ENCODE results near the gene GNGT2.

GNGT2 gene

DNA sequence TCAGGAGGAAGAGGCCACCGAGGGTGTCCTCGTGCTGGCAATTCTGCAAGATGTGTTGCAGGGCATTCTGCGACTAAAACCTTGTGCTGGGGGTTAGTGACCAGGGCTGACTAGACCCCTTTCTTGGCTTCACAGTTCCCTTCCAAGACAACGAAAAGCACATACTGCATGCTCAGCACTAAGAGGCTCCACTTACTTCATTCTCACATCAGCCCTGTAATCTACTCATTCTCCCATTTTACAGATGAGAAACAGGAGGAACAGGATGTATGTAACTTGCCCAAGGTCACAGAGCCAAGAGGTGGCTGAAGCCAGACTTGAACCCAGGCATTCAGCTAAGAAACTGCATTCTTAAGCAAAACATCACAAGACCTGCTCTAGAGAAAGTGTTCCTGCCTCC is 25.5 kb upstream of the GNGT2 start:
- H3K27me3 ChIP-seq = no peaks in the 10 kb centered on the region
- peak overlapping the region; percentile 99 for H3K27ac ChIP-seq
- TF ChIP-seq, protein P1, sequence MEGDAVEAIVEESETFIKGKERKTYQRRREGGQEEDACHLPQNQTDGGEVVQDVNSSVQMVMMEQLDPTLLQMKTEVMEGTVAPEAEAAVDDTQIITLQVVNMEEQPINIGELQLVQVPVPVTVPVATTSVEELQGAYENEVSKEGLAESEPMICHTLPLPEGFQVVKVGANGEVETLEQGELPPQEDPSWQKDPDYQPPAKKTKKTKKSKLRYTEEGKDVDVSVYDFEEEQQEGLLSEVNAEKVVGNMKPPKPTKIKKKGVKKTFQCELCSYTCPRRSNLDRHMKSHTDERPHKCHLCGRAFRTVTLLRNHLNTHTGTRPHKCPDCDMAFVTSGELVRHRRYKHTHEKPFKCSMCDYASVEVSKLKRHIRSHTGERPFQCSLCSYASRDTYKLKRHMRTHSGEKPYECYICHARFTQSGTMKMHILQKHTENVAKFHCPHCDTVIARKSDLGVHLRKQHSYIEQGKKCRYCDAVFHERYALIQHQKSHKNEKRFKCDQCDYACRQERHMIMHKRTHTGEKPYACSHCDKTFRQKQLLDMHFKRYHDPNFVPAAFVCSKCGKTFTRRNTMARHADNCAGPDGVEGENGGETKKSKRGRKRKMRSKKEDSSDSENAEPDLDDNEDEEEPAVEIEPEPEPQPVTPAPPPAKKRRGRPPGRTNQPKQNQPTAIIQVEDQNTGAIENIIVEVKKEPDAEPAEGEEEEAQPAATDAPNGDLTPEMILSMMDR (IDR thresholded peaks at IDR 0.05) = no peak

DNA sequence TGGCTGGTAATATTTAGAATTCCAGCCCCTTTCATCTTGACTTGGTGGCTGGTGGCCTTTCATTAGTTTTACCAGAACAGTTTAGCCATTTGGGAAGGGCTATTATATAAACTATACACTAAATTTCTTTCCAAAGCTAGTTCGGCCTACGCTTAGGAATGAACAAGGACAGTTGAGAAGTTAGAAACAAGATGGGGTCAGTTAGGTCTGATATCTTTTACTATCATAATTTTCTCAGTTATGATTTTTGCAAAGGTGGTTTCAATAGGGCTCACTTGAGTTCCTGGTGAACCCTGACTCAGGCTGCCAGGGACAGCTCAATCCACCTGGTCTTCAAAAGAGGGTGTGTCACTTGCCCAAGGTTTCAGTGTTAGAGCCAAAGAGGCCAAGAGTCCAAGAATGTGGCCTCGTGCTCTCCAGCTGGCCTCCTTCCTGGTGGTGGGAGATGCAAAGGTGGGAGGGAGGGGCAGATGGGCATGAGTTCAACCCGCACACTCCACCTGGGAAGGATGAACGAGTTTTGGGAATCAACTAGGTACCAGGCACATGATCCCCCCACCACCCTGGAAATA is 24.2 kb upstream of the GNGT2 start:
- Histone ChIP-seq H3K4me1 (ENCODE audit: control insufficient read depth in 1 of 2, insufficient read depth in 1 of 2, low read depth in 1 of 2, low read length in 1 of 2) (peaks cover 82 to 85% of the 10 kb centered on the region in 2 experiments), H3K27me3 (no peaks in the 10 kb centered on the region)

More for the DNA sequence above, 25.5 kb upstream of the GNGT2 start:
- peaks cover 90% of the 10 kb centered on the region in 2 experiments for H3K4me1 ChIP-seq (ENCODE audit: control insufficient read depth in 1 of 2, insufficient read depth in 1 of 2, low read depth in 1 of 2, low read length in 1 of 2)
- H3K9me3 ChIP-seq = no peaks in the 10 kb centered on the region
- no peaks in the 10 kb centered on the region for H3K36me3 ChIP-seq
- H3K4me3 ChIP-seq (ENCODE audit: low read depth in 1 of 2, low read length in 1 of 2) = peak overlapping the region; percentile 43 to 51

DNA sequence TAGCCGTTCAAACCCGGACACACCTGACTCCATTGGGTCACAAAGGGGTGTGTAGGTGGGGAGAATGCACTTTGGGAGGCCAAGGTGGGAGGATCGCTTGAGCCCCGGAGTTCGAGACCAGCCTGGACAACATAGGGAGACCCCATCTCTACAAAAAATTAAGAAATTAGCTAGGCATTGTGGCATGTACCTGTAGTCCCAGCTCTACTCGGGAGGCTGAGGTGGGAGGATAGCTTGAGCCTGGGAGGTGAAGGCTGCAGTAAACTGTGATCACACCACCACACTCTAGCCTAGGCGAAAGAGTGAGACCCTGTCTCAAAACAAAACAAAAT is 21.2 kb upstream of the GNGT2 start:
- Histone ChIP-seq H3K27me3 (peaks cover 8% of the 10 kb centered on the region), H3K36me3 (peaks cover 13% of the 10 kb centered on the region), H3K4me1 (ENCODE audit: control insufficient read depth in 1 of 2, insufficient read depth in 1 of 2, low read depth in 1 of 2, low read length in 1 of 2) (peaks cover 79 to 83% of the 10 kb centered on the region in 2 experiments), H3K27ac (peak overlapping the region; percentile 93), H3K4me3 (ENCODE audit: low read depth in 1 of 2, low read length in 1 of 2) (peak overlapping the region; percentile 94 to 95), H3K9me3 (no peaks in the 10 kb centered on the region)
- TF ChIP-seq, protein P1 (IDR thresholded peaks at IDR 0.05) = no peak

More for the DNA sequence above, 24.2 kb upstream of the GNGT2 start:
- peak overlapping the region; percentile 43 to 51 for H3K4me3 ChIP-seq (ENCODE audit: low read depth in 1 of 2, low read length in 1 of 2)
- no peaks in the 10 kb centered on the region for H3K36me3 ChIP-seq
- no peaks in the 10 kb centered on the region for H3K9me3 ChIP-seq
- H3K27ac ChIP-seq = peak overlapping the region; percentile 99
- TF ChIP-seq, protein P1 (IDR thresholded peaks at IDR 0.05) = no peak

DNA sequence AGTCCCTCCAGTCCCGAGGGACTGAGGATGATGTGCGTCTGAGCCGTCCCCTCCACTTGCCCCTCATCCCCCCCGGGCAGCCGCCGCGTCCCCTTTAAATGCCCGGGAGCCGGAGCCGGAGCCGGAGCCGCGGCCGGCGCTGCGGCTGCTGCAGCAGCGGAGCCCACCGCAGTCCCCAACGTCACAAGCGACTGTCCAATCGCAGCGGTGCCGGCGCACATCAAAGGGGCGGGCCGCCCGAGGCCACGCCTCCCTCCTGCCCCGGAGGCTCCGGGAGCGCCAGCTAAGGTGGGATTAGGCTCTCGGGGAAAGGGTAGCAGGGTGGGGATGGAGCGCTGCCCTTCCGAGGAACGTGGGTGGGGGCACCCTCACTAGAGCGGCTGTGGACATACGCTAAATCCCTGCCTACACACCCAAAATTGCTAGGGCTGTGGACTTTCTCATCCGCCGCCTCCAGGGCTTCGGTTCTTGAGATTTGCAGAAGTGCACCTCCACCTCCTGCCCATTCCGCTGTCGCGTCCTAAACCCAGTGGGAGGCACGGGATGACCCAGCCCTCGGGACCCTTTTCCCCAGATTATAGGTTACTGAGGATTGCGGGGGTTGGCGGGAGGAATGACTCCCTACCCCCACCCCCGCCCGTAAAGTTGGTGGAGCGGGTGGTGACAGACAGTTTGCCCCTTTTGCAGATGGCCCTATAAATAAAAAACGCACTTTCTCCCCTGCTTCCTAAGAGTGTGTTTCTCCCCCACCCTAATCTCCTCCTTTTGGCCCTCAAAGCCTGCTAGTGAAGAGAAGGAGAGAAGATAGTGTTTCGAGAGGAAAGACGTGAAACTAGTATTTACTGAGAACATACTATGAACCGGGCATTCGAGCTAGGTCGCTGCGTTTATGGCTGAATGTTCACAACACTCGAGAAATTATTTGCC is 20.5 kb upstream of the GNGT2 start, which contains the start of gene PHOSPHO1:
TSS of gene PHOSPHO1 (minus strand) at position 152 of the 927 bp plus-strand sequence. CDS start 4,096 bp downstream, outside the sequence.
- H3K4me1 ChIP-seq (ENCODE audit: control insufficient read depth in 1 of 2, insufficient read depth in 1 of 2, low read depth in 1 of 2, low read length in 1 of 2) = peaks cover 77 to 79% of the 10 kb centered on the region in 2 experiments
- H3K9me3 ChIP-seq = no peaks in the 10 kb centered on the region
- peaks cover 19% of the 10 kb centered on the region for H3K36me3 ChIP-seq
- TF ChIP-seq, protein P1 (IDR thresholded peaks at IDR 0.05) = peak; percentile 66
- peak within 1 kb of the TSS; percentile 93 for H3K27ac ChIP-seq
- H3K4me3 ChIP-seq (ENCODE audit: low read depth in 1 of 2, low read length in 1 of 2) = peak within 1 kb of the TSS; percentile 94 to 95
- H3K27me3 ChIP-seq = peaks cover 14% of the 10 kb centered on the region

DNA sequence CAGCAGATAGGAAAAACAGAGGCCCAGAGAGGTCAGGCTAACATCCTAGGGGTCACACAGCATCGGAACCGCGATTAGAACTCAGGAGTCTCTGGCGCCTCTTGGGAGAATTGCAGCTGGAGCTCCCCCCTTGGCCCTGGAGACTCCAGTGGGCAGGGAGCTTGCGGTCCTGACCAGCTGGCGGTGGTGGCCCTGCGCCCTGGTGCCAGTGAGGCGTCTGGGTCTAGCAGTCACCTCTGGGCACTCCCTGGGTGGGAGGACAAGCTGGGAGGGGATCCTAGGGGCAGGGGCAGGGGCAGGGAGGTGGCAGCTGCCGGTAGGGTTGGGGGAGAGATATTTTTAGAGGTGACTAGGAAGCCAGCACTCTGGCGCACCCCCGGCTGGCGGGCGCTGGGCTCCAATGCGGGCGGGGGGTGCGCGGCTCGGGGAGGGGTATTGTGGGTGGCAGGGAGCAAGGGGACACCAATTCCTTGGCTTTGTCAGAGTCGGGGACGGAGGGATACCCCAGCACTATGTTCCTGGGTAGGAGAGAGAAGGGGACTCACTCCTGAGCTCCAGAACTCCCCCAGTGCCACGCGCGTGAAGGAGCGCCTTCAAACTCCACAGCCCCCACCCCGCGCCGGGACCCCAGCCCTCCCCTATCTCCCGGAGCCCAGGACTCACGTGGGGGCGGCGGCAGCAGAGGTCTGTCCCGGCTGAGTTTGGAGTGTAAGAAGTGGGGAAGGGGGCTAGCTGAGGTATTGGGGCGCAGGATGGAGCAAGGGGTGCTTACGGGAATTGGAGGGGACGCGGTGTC is 19.6 kb upstream of the GNGT2 start:
- Histone ChIP-seq H3K4me1 (ENCODE audit: control insufficient read depth in 1 of 2, insufficient read depth in 1 of 2, low read depth in 1 of 2, low read length in 1 of 2) (peaks cover 72 to 79% of the 10 kb centered on the region in 2 experiments), H3K36me3 (peaks cover 28% of the 10 kb centered on the region), H3K4me3 (ENCODE audit: low read depth in 1 of 2, low read length in 1 of 2) (peak overlapping the region; percentile 94 to 95), H3K27me3 (peaks cover 23% of the 10 kb centered on the region), H3K9me3 (no peaks in the 10 kb centered on the region), H3K27ac (peak overlapping the region; percentile 93)
- TF ChIP-seq, protein P1 (IDR thresholded peaks at IDR 0.05) = no peak
